Endothelial cell (in vitro differentiated cells): Measurements from ENCODE around the gene RMND5A. TPM values are rescaled to one million over a fixed set of nuclear protein-coding genes. Genes with fewer than 3 reads are reported as not detected.

ENCODE experiments used
- DNase-seq: peaks from one replicate; pipeline ENCODE4 v3.0.0; 2021; ENCODE audit warnings: low spot score
- H3K27ac Mint-ChIP-seq: one replicate; pipeline ENCODE4 v1.8.0; 2021; ENCODE audit warnings: mixed read lengths, inconsistent platforms; ENCODE audit not compliant: unreplicated experiment
- H3K27me3 Mint-ChIP-seq: one replicate; pipeline ENCODE4 v1.8.0; 2021; ENCODE audit warnings: mild to moderate bottlenecking, moderate library complexity, mixed read lengths, inconsistent platforms; ENCODE audit not compliant: unreplicated experiment
- H3K36me3 Mint-ChIP-seq: one replicate; pipeline ENCODE4 v1.8.0; 2021; ENCODE audit warnings: mild to moderate bottlenecking, low read depth, mixed read lengths, inconsistent platforms; ENCODE audit not compliant: unreplicated experiment
- H3K4me1 Mint-ChIP-seq: one replicate; pipeline ENCODE4 v1.8.0; 2021; ENCODE audit warnings: mild to moderate bottlenecking, mixed read lengths, inconsistent platforms; ENCODE audit not compliant: unreplicated experiment
- H3K4me3 Mint-ChIP-seq: one replicate; pipeline ENCODE4 v1.8.0; 2021; ENCODE audit warnings: mild to moderate bottlenecking, mixed read lengths, inconsistent platforms; ENCODE audit not compliant: unreplicated experiment
- H3K9me3 Mint-ChIP-seq: one replicate; pipeline ENCODE4 v1.8.0; 2021; ENCODE audit warnings: mixed read lengths, inconsistent platforms; ENCODE audit not compliant: unreplicated experiment
- total RNA-seq: library from RNA; stranded (reverse); fragmentation: NEBNext Ultra II Directional; extraction: Animal tissue kit (Norgen Biotek cat#: 25700); gene quantifications from one replicate; pipeline ENCODE4 v1.2.1, GENCODE V29; 2021; ENCODE audit not compliant: unreplicated experiment
- TF ChIP-seq, protein P1 (sequence below): fragments of 200-600 bp; sonication (generic); IDR thresholded peaks from one replicate; pipeline ENCODE4 v1.5.0; 2021; ENCODE audit warnings: antibody characterized with exemption; ENCODE audit not compliant: unreplicated experiment

The RMND5A gene
- total RNA-seq, 1 donor from 2014 or later, result 40.2 TPM

DNA sequence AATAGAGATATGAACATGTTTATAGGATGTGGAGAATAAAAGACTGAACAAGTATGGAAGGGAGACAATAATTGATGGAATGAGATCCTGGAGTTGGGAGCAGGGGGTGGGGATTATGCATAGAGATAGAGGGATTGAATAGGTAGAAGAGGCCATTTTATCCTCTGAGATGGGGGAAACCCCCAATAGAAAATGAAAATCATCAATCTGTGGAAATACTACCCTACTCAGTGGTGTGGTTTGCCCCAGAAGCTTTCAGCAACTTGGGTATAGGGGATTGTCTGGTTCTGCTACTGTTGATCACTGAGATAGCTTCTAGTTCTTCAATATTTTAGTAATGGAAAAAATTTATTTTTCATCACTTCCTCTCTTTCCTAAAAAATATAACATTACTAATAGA is 41.1 kb upstream of the RMND5A start:
- Mint-ChIP-seq H3K9me3 (no peaks in the 10 kb centered on the region), H3K27me3 (peaks cover 1% of the 10 kb centered on the region), H3K4me1 (peaks cover 13% of the 10 kb centered on the region), H3K4me3 (no peak overlapping the region), H3K27ac (no peak overlapping the region), H3K36me3 (no peaks in the 10 kb centered on the region)
- DNase-seq, result no peak
- TF ChIP-seq, protein P1, sequence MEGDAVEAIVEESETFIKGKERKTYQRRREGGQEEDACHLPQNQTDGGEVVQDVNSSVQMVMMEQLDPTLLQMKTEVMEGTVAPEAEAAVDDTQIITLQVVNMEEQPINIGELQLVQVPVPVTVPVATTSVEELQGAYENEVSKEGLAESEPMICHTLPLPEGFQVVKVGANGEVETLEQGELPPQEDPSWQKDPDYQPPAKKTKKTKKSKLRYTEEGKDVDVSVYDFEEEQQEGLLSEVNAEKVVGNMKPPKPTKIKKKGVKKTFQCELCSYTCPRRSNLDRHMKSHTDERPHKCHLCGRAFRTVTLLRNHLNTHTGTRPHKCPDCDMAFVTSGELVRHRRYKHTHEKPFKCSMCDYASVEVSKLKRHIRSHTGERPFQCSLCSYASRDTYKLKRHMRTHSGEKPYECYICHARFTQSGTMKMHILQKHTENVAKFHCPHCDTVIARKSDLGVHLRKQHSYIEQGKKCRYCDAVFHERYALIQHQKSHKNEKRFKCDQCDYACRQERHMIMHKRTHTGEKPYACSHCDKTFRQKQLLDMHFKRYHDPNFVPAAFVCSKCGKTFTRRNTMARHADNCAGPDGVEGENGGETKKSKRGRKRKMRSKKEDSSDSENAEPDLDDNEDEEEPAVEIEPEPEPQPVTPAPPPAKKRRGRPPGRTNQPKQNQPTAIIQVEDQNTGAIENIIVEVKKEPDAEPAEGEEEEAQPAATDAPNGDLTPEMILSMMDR, result no peak

GRCh38 chr2:86685351-86685750 is 34.7 kb upstream of the RMND5A start:
- TF ChIP-seq, protein P1, result no peak
- no peak for DNase-seq
- Mint-ChIP-seq H3K4me1 (no peaks in the 10 kb centered on the region), H3K27me3 (no peaks in the 10 kb centered on the region), H3K4me3 (no peak overlapping the region), H3K27ac (no peak overlapping the region), H3K9me3 (no peaks in the 10 kb centered on the region), H3K36me3 (no peaks in the 10 kb centered on the region)

GRCh38 chr2:86686460-86686859 is 33.6 kb upstream of the RMND5A start:
- Mint-ChIP-seq H3K4me1 (no peaks in the 10 kb centered on the region), H3K27me3 (no peaks in the 10 kb centered on the region), H3K9me3 (no peaks in the 10 kb centered on the region), H3K27ac (no peak overlapping the region), H3K36me3 (no peaks in the 10 kb centered on the region), H3K4me3 (no peak overlapping the region)
- no peak for DNase-seq
- TF ChIP-seq, protein P1, result no peak

DNA sequence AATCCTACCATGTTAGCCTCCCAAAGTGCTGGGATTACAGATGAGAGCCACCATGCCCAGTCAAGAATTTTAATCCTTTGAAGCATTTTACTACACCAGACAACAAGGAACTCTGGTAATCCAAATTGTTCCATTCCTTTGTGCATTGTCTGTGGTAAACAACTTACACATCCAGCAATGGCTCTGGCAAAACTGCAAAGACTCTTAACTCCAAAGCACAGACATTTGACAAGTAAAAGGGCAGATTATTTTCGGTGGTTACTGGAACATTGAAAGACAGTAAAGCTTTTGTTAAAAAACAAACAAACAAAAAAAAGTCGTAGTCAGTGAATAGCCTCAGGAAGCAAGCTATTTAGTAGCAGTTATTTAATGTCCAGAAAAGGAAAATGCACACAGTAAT is 33.2 kb upstream of the RMND5A start:
- Mint-ChIP-seq H3K36me3 (no peaks in the 10 kb centered on the region), H3K27me3 (no peaks in the 10 kb centered on the region), H3K4me3 (no peak overlapping the region), H3K4me1 (no peaks in the 10 kb centered on the region), H3K27ac (no peak overlapping the region), H3K9me3 (no peaks in the 10 kb centered on the region)
- no peak for DNase-seq
- TF ChIP-seq, protein P1, result no peak

- peaks cover 7% of the 10 kb centered on the region for H3K9me3 Mint-ChIP-seq
- H3K4me1 Mint-ChIP-seq, result no peaks in the 10 kb centered on the region
These were observed 24.9 kb upstream of the RMND5A start for GRCh38 chr2:86695053-86695691.

More at GRCh38 chr2:86695053-86695691, 24.9 kb upstream of the RMND5A start:
- no peak overlapping the region for H3K4me3 Mint-ChIP-seq
- DNase-seq, result no peak
- H3K27me3 Mint-ChIP-seq, result peaks cover 2% of the 10 kb centered on the region
- no peak overlapping the region for H3K27ac Mint-ChIP-seq
- TF ChIP-seq, protein P1, result no peak
- peaks cover 10% of the 10 kb centered on the region for H3K36me3 Mint-ChIP-seq
